GM19397 (cell line): Measurements from ENCODE around the gene TMEM229B.

ENCODE experiments used
- ATAC-seq: cut with Tn5 transposase; IDR thresholded peaks from one replicate; pipeline ENCODE4 v1.9.1; 2021; ENCODE audit warnings: mild to moderate bottlenecking, moderate library complexity; ENCODE audit not compliant: unreplicated experiment

Gene TMEM229B

GRCh38 chr14:67487937-67488893 is at the start of gene TMEM229B:
TMEM229B (minus strand) TSS chr14:67488721; CDS start chr14:67473923, 14,798 bp downstream.
- ATAC-seq, result peak; percentile 89

- no peak for ATAC-seq
Measured at GRCh38 chr14:67537736-67538135, 49.2 kb upstream of the TMEM229B start.

GRCh38 chr14:67536087-67536486 is 47.6 kb upstream of the TMEM229B start:
- no peak for ATAC-seq

GRCh38 chr14:67533754-67534085 is 45.2 kb upstream of the TMEM229B start:
- ATAC-seq, result no peak

- no peak for ATAC-seq
Measured at GRCh38 chr14:67532998-67533753, 44.7 kb upstream of the TMEM229B start, which contains the start of gene PLEKHH1. PLEKHH1 (plus strand) TSS chr14:67533290; CDS start chr14:67541868, 8,578 bp downstream.

- ATAC-seq, result no peak
Measured at GRCh38 chr14:67532606-67532997, 44.1 kb upstream of the TMEM229B start.

- no peak for ATAC-seq
Measured at GRCh38 chr14:67529947-67530935, 41.7 kb upstream of the TMEM229B start.

GRCh38 chr14:67528276-67528675 is 39.8 kb upstream of the TMEM229B start:
- ATAC-seq, result no peak

- no peak for ATAC-seq
Measured at GRCh38 chr14:67527756-67528155, 39.2 kb upstream of the TMEM229B start.

GRCh38 chr14:67526676-67527459 is 38.3 kb upstream of the TMEM229B start:
- no peak for ATAC-seq

GRCh38 chr14:67526181-67526580 is 37.7 kb upstream of the TMEM229B start:
- no peak for ATAC-seq

- ATAC-seq, result no peak
Measured at GRCh38 chr14:67525389-67525788, 36.9 kb upstream of the TMEM229B start.

- no peak for ATAC-seq
Measured at GRCh38 chr14:67524634-67524963, 36.1 kb upstream of the TMEM229B start.

GRCh38 chr14:67523764-67524633 is 35.5 kb upstream of the TMEM229B start:
- no peak for ATAC-seq

GRCh38 chr14:67522270-67522669 is 33.7 kb upstream of the TMEM229B start:
- ATAC-seq, result no peak

GRCh38 chr14:67520482-67520881 is 32.0 kb upstream of the TMEM229B start:
- no peak for ATAC-seq

GRCh38 chr14:67519406-67519805 is 30.9 kb upstream of the TMEM229B start:
- ATAC-seq, result no peak

- no peak for ATAC-seq
Measured at GRCh38 chr14:67517083-67517482, 28.6 kb upstream of the TMEM229B start.

- ATAC-seq, result no peak
Measured at GRCh38 chr14:67516676-67517075, 28.2 kb upstream of the TMEM229B start.
